Endometrial microvascular endothelial cells (primary cell): Measurements from ENCODE around the gene VAV2. TPM values are rescaled to one million over a fixed set of nuclear protein-coding genes. Genes with fewer than 3 reads are reported as not detected.

Source experiments
- in situ Hi-C: cut with HindIII; loops from 2 replicates; pipeline ENCODE4 v1.10.0; 2017; ENCODE audit warnings: low sequenced_read_pairs, low pct_unique_long_range_greater_than_20kb; ENCODE audit errors: inconsistent ontology term
- total RNA-seq: library from RNA; depleted of rRNA; stranded (reverse); fragments of >200 nt; gene quantifications from one replicate; pipeline ENCODE4 v1.2.3, GENCODE V29; 2015; ENCODE audit errors: inconsistent ontology term

VAV2 gene
- total RNA-seq, 1 donor from 2014 or later: 12.8 TPM

DNA sequence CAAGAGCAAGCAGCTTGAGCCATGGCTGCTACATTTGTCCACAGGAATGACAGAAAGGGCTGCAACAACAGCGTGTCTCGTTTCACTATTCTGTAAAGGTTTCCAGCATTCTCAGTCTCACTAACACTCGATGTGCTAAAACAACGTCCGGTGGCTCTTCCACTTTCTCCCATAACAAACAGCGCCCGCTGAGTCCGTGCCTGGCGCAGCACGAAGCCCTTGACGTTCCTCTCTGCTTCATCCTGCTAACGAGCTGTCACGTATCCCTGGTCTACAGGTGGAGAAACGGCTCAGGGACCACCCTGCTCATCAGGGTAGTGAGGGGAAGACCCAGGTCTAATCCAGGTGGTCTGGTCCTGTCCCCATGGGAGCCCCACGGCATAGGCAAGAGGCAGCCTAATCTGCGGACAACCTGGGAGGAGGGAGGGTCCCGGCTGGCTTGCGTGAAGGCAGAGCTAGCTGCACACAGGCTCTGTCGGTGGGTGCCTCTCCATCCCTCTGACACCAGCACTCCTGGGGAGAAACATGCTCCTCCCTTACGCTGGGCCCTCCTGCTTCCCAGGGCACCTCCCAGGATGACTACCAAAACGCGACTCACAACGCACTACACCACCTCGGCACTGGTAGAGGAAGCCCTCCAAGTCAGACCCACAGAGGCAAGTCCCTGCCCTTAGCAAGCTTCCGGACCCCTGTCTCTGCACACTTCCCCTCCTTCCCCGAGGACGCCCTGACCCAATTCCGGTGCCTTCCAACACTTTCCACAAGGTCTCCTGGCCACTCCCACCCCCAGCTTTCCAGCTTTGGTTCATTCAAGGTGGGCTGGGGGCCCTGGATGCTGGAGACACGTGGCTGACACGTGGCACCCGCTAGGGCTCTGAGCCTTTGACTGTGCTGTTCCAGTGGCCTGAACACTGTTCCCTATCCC is 43.3 kb downstream of the VAV2 start:
- in situ Hi-C loops: no loop called here

GRCh38 chr9:133948131-133948530 is 44.0 kb downstream of the VAV2 start:
- in situ Hi-C loops: no loop called here

DNA sequence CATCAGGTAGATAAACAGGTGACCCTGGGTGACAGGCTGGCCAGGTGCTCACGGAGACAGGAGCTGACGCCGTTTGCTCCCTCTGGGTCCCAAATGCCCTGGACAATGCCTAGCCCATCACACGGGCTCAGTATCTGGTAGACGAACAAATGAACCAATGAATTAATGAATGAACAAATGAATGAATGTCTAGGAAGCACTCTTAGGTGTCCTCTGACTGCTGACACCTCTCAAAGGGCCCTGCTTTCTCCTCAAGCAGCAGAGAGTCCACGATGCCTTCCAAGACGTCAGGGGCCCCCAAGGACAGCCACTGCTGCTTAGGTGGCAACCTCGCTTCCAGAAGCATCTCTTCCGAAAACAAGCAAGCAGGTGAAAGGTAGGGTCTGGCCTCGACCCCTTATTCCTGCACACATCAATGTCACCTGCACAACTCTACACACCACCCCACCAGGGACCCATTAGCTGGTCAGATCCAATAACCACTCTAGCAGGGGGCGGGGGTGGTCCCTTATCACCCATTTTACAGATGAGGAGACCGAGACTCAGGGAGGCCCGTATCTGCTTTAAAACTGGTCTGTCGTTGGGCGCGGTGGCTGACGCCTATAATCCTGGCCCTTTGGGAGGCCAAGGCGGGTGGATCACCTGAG is 45.2 kb downstream of the VAV2 start:
- in situ Hi-C loops: no loop called here

DNA sequence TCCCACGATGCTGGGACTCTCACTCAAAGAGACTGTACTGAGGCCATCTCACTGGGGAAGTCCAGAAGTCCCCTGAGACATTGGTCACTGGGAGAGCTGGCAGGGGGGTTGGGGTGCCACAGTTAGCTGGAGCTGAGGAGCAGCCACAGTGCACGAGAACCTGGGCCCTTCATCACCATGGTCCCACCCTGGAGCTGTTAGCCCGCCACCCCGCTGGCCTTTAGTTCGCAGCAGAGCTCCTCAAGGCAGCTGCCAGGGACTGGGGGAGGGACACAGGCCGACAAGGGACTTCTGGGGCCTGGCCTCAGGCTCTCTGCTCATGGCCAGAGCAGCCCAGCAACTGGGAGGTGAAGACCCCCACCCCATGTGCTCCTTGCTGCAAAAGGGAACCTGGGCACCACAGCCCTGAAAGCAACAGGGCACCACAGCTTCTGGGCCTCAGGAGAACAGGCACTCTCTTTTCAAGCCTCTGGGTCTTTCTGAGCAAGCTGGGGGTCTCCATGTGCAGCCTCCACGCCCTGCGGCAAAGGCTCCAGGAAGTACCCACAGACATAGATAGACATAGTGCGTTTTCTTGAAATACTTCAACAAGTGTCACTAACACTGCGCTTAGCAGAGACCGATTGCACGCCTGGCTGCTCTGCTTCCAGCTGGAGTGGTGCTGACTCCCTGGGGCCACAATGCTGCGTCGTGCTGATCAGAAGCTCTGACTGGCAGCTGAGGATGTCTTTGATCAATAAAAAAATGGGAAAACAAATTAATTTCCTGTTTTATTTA is 46.0 kb downstream of the VAV2 start:
- in situ Hi-C loops: no loop called here

DNA sequence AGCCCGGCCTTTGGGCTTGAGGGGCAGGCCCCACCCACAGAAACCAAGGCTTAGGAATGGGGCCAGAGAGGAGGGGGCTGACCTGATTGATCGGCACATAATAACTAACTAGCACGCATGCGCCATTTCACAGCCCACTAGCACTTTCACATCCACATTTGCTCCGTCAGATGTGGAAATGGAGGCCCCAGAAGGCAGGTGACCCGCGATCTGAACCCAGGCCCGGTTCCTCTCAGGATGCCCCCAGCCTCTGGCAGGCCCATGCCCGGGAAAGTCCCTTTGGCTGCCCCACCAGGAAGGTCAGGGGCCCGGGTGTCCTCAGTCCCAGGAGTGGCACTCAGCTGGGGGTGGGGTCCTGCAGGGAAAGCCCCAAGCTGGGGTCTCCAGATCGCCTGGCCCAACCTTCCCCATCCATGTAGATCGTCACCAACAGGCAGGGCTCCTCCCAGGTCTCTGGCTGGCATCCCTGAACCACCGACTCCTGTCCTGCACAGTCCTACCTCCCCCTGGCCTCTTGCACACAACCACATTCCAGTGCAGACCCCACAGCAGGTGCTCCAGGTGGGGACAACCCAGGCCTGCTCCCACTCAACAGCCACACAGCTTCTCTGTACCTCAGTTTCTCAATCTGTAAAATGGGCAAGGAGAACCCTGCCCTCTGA is 46.7 kb downstream of the VAV2 start:
- in situ Hi-C loops: no loop called here

DNA sequence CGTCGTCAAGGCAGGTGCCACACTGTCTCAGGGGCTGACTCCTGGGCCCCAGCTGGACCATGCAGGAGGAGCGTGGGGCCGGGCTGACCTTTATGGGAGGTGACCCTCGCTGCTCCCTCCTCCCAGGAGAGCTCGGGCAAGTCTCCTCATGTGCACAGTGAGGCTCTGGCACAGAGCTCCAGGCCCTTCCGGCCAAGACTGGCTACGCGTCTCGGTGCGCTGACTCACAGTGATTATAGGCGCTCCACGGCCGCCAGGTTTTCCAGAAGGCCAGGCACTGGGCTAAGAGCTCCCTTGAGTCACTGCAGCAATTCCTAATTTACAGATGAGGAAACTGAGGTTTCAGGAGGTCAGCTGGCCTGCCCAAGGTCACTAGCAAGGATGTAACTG is 47.4 kb downstream of the VAV2 start:
- in situ Hi-C loops: no loop called here

DNA sequence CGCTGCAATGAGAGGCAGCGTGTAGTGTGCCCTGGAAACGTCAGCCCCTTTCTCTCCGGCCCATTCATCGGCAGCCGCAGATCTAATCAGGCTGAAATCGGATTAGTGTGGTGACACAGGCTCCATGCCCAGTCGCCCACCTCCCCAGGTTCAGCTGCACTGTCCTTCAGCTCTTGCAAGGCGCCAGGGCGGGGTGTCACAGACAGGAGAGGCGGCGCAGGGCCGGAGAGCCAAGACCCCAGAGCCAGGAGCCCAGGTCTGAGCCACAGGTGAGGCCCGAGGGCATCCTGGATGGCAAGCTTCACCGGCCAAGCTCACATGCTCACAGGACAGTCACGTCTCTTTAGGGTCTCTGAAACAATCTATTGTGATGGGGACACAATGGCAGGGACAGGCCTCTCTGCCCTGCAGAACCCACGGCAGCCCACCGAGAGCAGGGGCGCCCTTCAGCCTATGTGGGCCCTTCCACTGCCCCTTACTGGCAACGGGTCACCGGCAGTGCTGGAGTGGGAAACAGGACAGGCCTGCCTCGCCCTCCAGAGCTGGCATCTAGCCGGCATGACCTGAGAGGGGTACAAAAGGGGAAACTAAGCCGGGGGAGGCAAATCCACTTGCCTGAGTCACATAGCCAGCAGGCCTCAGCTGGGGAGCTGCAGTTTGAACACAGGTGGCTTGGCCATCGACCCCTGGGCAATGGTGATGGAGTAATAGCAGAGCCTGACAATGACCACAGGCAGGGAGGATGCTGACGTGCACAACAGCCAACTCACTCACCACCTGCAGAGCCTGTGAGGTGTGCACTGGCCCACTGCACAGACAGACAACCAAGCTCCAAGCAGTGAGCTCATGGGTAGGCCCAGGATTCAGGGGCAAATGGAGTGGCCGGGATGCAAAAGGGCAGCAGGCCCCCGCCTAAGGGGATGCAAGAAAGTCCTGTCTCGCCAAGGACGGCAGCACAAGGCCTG is 48.1 kb downstream of the VAV2 start:
- in situ Hi-C loops: no loop called here

DNA sequence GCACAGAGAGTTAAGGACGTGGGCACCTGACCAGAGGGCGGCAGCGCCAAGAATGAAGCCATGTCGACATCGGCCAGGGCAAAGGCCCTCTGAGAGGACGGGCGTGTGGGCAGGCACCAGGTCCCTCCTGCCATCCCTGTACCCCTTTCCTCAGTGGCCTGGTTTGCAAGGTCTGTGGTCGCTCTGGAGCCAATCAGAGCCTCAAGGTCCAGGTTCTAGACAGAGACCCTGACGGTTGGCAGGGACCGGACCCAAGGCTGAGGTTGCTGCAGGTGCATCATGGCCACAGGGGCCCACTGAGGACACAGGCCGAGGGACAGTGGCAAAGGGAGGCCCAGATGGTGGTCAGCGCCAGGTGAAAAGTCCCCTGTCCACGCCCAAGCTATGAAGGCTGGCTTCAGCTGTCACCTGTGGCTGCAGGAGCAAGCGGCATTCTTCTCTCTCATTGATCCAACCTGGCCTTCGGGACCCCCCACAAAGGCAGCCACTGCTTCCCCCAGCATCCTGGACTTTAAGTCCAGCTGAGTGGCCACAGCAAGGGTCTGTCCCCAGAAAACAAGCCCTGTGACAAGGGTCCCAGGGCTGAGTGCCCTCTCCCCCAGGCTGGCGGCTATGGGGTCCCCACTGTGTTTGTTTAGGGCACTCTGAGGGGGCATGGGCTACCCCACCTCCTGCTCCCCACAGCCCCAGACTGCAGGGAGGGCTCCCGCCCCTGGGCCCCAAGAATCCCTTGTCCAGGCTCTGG is 48.9 kb downstream of the VAV2 start:
- in situ Hi-C loops: no loop called here

DNA sequence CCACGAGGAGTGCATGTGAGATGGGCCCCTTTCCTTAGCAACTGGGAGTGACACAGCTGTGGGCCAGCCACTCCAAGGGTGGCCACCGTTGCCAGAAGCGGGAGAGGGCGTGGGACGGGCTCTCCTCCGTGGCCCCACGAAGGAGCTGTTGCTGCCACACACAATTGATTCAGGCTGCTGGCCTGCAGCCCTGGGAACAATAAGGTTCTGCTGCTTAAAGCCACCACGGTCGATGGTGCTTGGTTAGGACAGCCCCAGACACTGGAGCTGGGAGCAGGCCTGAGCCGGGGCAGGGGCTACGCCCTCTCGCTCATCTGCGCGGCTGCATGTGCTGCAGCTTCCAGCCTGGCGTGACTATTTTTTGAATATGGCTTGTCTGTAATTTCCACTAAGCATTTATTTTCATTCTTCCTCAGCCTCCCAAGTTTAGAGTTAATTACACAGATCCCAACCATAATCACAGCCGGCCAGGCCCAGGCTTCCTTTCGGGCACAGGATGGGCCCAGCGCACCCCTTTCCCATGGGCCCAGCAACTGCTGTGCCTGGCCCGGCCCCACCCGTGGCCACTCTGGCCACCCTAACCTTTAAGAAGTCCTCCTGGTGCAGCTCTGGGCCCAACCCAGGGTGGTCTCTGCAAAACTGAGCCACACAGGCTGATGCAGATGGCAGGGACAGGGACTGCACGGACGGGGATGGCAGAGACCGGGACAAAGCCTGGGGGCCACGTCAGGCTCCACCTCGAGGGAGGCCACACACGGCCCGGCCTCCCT is 49.7 kb downstream of the VAV2 start:
- in situ Hi-C loops: no loop called here

- in situ Hi-C loops: no loop called here
Measured at GRCh38 chr9:133939845-133940244, 52.3 kb downstream of the VAV2 start.

DNA sequence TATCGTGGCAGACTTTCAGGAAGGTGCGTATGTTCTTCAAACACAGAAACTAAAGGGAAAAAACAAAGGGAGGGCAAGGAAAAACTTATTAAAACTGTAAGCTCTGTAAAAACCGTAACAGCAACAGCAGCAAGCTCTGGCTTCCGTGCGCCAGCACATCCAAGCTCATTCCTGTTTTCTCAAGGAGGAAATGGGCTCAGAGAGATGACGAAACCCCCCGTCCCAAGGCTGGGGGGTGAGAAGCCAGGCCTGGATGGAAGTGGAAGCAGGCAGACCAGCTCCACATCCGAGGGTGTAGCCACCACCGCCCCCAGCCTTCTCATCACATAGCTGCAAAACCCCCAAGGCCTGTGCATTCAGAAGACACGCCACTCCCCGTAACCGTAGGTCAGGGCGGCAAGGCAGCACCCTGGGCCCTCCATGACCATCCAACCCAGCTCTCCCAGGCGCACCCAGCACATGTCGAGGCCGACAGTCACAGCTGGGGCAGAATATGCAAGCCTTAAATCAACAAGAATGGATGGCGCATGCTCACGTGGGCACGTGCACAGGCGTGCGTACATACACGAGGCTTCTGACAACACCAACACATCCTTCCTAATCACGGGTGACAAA is 52.8 kb downstream of the VAV2 start:
- in situ Hi-C loops: no loop called here

GRCh38 chr9:133938753-133939152 is 53.4 kb downstream of the VAV2 start:
- in situ Hi-C loops: no loop called here

- in situ Hi-C loops: no loop called here
Measured at GRCh38 chr9:133938086-133938485, 54.0 kb downstream of the VAV2 start.

GRCh38 chr9:133937120-133937519 is 55.0 kb downstream of the VAV2 start:
- in situ Hi-C loops: no loop called here

DNA sequence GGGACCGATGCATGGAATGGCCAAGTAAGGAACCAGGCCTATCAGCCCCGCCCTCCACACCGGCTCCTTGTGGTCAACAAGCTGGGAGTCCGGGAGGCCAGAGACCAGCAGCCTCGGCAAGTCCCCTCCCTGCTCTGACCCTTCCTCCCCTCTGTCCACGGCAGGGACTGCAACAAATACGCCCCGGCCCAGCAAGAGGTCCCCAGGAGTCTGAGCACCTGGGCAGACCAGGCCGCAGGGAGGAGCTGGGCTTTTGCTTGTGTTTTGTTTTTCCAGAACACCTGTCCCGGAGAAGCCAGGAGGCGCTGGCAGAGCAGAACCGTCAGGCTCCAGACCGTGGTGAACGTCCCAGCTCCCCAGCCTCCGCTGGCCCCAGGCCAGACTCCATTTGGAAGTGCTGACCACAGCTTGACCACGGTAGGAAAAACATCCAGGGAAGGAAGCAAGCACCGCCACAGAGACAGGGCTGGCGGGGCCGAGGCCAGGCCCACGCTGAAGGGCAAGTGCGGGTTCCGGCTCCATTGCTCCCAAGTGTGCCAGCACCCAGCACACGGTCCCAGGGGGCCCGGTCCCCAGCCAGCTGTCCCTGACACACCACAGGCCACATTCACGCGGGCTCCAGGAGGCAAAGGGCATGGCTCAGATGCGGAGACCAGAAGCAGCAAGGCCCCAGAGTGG is 56.7 kb downstream of the VAV2 start:
- in situ Hi-C loops: no loop called here
